ENCODE measurements around the gene RELB.
"Not testable (repeated sequence)": the region's sequence is repeated elsewhere in the genome, so short reads cannot be mapped to it uniquely, and the experiment has no call there.

Gene RELB, protein sequence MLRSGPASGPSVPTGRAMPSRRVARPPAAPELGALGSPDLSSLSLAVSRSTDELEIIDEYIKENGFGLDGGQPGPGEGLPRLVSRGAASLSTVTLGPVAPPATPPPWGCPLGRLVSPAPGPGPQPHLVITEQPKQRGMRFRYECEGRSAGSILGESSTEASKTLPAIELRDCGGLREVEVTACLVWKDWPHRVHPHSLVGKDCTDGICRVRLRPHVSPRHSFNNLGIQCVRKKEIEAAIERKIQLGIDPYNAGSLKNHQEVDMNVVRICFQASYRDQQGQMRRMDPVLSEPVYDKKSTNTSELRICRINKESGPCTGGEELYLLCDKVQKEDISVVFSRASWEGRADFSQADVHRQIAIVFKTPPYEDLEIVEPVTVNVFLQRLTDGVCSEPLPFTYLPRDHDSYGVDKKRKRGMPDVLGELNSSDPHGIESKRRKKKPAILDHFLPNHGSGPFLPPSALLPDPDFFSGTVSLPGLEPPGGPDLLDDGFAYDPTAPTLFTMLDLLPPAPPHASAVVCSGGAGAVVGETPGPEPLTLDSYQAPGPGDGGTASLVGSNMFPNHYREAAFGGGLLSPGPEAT

DNA sequence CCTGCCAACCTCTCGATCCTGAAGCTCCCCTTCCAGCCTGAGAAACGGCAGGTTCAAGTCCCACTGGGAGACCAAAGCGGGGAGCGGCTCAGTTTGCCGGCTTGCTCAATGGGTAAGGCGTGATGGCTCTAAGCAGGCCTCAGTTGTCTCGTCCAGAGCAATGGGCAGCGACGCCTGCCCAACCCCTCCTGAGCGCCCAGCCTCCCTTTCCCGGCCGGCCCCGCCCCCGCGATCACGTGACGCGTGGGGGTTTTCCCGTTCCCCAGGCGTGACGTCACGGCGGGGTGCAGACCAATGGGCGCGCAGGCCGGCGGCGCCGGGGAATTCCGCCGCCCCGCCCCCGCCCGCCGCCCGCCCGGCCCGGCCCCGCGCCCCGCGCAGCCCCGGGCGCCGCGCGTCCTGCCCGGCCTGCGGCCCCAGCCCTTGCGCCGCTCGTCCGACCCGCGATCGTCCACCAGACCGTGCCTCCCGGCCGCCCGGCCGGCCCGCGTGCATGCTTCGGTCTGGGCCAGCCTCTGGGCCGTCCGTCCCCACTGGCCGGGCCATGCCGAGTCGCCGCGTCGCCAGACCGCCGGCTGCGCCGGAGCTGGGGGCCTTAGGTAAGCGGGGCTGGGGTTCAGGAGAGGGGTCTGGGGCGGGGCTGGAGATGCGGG lies at the start of gene RELB:
TSS of gene RELB (plus strand) at position 378 of the 653 bp plus-strand sequence. CDS start at position 494, 116 bp downstream.
- DNase-seq: peak; percentile 97

DNA sequence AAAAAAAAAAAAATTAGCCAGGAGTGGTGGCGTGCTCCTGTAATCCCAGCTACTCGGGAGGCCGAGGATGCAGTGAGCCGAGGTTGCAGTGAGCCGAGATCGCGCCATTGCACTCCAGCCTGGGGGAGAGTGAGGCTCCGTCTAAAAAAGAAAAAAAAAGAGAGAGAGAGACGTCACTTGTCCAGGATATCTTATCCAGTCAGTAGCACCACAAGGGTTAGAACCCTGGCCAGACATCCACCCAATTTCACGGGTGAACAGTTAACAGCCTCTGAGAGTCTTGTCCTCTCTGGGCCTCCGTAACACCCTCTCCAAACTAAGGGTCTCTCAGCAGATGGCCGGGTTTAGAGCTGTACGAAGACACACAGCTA lies 47.0 kb upstream of the RELB start:
- DNase-seq: no peak

DNA sequence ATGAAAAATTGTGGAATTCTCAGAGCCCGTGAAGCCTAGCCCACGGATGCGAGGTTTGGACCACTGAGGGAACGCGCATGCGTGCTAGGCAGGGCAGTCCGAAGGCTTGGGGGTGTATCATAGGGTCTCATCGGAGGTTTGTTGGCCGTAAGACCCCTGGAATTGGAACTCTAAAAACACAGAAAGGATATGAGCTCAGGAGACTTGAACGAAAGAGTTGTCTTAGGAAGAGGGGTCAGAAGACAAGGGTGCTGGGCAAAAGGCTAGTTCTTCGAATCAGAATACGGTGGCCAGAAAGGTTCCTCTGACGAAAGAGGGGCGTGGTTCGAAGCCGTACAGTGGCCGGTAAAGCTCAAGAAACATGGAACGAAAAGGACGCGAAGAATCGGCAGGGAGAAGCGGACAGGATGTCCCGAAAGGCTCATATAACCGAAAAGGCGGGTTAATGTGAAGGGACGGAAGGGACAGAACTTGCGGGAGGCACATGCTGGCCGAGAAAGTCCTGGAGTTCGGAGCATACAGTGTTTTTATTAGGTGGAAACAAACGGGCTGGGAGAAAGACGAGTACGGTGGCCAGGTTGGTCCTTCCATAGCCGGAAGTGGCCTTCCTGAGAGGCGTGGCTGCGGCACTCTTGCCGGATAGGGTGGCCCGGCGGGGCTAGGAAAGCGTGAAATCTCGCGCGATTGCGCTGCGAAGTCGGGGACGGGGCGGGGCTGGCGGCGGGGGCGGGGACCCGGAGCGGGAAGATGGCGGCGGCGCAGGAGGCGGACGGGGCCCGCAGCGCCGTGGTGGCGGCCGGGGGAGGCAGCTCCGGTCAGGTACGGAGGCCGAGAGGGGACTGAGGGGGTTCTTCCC lies 46.4 kb upstream of the RELB start, which contains the start of gene CLPTM1:
TSS of gene CLPTM1 (plus strand) at position 732 of the 856 bp plus-strand sequence. CDS start at position 748, 16 bp downstream.
- DNase-seq: peak; percentile 98

DNA sequence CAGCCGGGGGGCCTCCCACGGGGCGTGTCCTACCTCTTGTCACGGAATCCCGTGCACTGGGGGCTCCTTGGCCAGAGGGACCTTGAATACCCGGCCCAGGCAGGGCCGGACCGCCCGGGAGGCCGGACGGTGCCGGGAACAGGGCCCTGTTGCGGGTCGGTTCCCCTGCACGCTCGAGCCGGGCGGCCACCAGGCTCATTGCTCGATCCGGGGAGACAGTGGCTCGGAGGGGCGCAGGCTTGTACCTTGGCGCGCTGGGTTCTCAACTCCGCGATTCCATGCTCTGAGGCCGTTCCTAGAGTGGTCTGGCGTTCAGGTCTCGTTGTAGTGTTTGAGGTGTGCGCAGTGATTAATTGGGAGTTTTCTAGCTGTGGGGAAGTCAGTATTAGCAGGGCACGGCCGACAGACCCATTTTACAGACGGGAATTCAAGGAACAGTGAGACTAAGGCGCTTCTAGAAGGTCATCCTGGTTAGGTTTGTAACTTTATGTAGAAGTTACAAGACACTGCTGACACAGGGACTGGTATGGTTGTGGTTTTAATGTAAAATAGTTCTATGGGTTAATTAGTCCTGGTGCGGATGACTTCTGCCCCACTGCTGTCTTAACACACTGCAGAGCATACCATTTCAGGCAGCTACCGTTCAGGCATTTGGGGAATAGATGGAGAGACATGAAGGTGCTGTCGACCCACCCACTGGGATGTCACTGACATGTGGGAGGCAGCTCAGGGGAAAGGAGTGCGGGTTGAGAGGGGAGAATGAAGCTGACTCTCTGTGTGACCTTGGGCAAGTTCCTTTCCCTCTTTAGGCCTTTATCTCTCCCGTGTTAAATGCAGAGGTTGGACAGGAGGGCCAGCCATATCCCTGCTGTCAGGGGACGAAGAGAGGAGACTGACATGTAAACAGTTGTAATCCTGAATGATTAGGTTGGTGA lies 45.5 kb upstream of the RELB start:
- peak; percentile 38 for DNase-seq

DNA sequence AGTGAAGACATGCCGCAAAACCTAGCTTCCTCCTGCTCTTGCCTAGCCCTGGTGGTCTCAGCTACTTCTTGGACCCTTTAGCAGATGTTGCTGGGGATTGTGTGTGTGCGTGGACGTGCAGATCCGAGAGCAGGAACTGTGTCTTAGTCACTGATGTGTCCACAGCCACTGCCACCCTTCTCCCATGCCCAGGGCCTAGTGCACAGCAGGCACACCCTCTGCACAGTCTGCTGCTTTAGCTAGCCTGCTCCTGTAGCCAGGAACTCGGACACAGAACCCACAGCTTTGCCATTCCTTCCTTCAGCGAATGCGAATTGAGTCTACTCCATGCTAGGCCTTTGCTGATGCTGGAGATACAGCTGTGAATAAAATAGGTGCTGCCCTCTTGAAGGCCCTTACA lies 43.7 kb upstream of the RELB start:
- DNase-seq: no peak

DNA sequence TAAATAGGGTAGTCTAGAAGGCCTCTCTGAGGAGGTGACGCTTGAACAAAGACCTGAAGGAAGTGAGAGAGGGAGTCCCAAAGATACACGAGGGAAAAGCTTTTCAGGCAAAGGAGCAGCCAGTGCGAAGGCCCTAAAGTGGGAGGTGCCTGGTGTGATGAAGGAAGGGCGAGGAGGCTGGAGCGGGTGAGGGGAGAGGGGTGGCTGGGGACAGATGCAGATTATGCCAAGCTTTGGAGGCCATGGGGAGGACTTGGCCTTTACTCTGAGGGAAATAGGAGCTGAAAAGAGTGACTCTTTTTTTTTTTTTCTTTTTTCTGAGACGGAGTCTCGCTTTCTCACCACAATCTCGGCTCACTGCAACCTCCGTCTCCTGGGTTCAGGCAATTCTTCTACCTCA lies 43.2 kb upstream of the RELB start:
- no peak for DNase-seq

DNA sequence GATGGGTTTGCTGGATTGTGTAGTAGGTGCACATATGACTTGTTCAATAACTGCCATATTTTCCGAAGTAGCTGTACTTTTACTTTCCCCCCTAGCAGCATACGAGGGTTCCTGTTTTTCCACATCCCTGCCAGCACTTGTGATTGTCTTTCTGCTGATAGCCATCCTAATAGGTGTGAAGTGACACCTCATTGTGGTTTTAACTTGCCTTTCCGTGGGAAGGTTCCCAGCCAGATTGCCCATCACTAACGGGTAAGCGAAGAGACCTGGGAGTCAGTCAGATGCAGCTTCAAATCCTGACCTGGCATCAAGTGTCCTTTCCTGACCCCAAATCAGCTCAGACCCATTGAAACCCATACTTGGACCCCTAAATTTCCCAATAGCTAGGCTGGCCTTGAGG lies 41.6 kb upstream of the RELB start:
- no peak for DNase-seq

DNA sequence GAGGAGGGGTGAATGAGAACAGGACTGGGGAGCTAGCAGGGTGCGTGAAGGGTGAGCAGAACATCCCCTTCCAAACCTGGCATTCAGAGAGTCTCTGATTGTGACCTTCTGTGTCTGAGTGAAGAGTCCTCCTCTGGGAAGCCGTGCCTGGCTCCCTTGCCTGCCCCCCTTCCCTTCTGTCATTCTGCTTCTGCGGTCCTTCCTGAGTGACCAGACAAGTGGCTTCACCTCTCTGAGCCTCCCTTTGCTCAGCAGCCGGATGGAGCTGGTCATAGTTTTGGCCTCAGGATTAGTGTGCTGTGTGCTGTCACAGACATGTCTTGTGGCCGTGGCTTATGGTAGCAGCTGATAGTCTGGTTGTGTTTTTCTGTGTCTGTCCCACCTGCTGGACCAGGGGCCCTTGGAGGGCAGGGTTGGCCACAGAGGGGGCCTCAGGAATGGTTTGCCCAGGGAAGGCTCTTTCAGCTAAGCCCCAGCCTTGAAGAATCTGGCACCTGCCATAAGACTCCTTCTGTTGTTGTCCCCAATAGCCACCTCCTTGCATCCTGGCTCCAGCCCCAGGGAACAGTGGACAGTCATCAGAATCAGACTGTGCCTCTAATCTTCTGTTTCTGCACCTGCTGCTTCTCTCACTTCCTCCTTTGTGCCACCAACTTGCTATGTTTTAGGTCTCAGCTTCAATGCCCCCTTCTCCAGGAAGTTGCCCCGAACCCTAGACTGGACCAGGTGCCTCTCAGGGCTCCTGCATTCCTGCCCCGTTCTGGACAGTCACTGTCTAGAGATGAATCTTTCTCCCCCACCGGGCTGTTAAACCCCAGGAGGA lies 40.1 kb upstream of the RELB start:
- DNase-seq: no peak

DNA sequence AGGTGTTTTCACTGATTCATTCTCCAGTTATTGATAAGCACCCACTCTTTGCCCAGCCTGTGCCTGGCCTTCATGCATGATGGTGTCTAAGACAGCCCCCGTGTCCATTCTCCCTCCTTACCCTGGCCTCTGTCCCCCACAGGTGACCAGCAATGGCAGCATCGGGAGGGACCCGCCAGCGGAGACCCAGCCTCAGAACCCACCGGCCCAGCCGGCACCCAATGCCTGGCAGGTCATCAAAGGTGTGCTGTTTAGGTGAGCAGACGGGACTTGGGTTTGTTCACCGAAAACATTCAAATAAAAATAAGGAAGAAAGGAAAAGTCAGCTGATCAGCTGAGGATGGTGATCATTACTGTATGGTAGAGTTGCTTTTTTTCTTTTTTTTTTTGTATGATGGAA lies 39.4 kb upstream of the RELB start:
- no peak for DNase-seq

DNA sequence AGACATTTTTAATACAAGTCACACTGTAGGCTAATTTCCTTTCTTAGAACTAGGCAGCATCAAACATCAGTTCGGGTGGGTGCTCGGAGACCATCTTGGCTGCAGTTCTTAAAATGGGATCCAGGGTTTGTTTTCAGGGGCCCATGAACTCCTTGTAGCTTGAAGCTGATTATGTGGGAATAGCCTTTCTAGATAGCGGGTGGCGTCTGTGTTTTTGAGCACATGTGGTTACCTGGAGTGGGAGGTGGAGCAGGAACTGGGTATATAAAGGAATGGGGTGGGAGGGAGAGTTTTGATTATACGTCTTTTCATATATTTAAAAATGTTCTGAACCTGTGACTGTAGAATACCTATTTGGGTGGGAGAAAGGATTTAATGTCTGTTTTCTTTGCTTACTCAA lies 33.1 kb upstream of the RELB start:
- DNase-seq: no peak

DNA sequence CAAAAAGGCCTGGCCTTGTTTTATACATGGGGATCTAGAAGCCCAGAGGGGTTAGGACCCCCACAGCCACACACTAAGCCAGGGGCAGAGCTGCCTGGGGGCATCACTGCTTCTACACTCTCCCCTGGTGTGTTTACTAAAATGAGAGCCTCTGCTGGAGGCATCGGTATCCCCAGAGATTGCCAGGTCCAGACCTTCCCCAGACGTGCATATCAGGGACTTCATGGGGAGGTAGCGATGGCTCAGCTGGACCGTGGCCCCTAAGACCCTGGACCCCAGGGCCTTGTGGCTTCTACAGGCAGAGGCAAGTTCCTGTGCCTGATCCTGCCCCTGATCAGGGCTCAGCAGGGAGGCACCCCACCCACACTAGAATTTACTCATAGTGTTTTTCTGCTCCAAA lies 32.6 kb upstream of the RELB start:
- DNase-seq: no peak

DNA sequence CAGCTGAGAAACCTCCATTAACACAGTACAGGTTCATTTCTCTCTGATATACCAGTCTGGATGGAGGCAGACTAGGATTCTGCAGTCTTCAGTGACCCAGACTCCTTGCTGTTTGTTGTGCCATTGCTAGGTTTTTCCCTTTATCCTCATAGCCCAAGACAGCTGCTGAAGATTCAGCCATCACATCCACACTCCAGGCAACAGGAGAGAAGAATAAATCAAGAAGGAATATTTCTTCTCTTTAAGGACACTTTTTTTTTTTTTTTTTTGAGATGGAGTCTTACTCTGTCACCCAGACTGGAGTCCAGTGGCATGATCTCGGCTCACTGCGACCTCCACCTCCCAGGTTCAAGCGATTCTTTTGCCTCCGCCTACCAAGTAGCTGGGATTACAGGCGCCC lies 31.8 kb upstream of the RELB start:
- DNase-seq: no peak

DNA sequence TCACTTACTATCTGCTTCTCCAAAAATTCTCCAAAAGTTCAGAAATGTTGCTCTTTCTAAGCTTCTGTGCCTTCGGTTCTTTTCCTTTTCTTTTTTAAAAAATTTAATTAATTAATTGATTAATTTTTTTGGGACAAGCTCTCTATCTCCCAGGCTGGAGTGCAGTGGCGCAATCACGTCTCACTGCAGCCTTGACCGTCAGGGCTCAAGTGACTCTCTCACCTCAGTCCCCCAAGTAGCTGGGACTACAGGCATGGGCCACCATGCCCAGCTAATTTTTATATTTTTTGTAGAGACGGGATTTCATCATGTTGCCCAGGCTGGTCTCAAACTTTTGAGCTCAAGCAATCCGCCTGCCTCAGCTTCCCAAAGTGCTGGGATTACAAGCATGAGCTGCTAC lies 29.8 kb upstream of the RELB start:
- DNase-seq: not testable (repeated sequence)

DNA sequence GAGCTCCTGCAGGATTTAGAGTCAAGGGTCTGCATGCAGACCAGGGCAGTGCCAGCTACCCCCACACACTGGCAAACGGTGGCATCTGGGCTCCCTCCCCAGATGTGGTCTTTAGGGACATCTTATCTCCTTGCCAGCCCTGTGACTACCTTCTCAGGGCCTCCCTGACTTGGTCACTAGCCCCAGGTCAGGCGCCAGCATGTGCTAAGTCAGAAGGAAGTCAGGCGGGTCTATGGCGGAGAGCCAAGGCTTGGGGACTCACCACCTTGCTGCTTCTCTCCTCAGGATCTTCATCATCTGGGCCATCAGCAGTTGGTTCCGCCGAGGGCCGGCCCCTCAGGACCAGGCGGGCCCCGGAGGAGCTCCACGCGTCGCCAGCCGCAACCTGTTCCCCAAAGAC lies 28.5 kb upstream of the RELB start:
- DNase-seq: no peak

DNA sequence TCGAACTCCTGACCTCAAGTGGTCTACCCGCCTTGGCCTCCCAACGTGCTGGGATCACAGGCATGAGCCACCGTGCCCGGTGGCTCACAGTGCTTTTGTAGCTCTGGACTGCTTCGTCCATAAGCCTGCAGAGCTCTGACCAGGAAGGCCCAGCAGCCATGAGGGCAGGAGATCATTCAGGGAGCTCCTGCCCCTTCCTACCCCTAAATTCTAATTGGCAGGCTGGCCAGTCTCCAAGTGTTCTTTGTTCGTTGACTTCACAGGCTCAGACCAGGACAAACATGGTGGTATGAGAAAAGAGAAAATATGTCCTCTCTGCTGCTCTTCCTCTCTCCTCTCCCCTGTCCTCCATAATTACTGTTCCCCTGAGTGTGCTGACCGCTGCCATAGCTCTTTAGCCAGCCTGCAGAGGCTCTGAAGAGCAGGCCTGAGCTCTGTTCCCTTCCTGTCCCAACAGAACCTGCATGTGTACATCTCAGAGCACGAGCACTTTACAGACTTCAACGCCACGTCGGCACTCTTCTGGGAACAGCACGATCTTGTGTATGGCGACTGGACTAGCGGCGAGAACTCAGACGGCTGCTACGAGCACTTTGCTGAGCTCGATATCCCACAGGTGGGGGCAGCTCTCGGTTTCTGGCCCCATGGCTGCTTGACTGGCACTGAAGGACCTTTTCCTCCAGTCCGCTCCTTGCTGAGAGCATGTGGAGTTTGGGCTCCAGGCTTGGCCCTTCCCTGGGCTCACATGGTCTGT lies 27.1 kb upstream of the RELB start:
- no peak for DNase-seq

DNA sequence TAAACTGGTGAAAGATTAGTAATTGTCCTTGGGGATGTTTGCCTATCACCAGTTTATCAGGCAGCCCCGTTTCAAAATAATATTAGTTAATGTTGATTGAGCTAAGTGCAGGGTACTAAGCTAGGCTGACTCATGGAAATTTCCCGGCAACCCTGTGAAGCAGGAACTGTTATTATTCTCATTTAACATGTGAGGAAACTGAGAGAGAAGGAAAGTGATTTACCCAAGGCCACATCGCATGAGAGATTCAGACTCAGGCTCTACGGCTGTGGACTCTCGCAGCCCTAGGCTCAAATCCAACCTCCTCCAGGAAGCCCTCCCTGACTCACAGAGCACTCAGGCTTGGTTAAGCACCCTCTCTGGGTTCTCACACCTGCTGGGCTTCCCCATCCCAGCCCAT lies 26.4 kb upstream of the RELB start:
- no peak for DNase-seq

DNA sequence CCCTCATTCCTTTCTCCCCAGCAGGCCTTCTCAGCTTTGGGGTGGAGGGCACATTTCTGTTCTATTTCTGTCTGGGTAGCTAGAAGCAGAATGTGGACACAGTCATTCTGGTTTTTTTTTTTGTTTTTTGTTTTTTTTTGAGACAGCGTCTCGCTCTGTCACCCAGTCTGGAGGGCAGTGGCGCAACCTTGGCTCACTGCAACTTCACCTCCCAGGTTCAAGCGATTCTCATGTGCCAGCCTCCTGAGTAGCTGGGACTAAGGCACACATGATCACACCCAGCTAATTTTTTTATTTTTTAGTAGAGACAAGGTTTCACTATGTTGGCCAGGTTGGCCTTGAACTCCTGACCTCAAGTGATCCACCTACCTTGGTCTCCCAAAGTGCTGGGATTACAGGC lies 25.8 kb upstream of the RELB start:
- no peak for DNase-seq

DNA sequence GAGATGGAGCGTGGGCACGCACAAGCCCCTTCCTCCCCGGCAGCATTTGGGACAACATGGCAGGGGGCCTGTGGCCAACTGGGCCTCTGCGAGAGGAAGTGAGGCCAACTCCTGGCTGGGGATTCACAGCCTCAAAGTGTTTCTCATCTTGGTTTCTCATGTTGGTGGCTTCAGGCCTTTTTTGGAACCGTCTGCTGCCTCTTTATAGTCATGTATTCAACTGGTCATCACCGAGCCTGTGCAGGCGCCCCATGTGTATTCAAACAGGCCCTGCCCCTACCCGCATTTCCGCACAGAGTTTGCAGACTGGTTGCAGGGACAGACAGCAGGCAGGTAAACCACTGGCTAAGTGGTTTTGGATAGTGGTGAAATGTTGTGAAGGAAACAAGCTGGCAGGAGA lies 17.3 kb upstream of the RELB start:
- DNase-seq: no peak

DNA sequence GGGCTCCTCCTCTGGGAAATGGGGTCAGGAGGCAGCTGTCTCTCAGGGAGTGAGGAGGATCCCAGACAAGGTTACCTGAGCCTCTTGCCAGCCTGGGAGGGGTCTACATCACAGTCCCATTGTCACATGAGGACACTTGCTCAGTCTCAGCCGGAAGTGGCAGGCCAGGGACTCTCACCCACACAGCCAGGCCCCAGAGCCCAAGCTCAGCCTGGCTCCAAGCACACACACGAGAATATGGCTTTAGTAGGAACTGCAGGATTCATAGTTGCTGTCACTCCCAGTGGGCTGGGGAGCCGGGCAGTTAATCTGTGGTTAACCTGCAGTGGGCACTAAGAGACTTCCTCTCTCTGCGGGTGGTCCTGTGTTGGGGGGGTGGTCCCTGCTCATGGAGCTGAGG lies 15.8 kb upstream of the RELB start:
- no peak for DNase-seq

DNA sequence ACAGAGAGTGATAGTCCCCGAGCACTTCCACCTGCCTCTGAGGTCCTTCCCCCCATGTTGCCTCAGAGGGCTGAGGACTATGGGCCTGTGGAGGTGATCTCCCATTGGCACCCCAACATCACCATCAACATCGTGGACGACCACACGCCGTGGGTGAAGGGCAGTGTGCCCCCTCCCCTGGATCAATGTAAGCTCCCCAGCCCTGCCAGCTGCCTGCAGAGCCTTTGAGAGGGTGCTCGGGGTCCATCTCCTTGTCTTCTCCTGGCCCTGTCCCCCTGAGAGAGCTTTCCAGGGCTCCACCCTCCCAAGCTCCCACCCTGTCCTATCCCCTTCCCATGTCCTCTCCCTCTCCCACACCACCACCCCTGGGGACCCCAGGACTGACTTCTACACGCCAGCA lies 14.9 kb upstream of the RELB start:
- DNase-seq: no peak

Data from OCI-M1 (cell line).